ENCODE measurements around the gene DIABLO.

DNA sequence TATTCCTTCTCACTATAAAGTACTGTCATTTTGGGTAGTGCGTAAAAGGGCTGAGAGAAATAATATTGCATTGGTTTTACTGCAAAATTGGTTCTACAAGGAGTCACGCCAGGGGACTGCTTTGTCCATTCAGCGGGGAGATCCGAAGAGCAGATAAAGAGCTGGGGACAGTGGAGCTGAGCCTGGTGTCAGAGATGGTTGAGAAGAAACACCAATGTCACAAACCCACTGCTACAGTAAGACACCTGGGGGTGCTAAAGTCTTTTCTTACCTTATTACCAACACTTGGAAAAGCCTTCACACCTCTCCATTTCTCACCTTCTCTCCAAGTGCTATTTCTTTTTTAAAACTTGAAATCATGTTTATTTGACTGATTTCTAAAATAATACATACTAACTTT, 66.0 kb downstream of the DIABLO start:
- TF ChIP-seq, protein P1, sequence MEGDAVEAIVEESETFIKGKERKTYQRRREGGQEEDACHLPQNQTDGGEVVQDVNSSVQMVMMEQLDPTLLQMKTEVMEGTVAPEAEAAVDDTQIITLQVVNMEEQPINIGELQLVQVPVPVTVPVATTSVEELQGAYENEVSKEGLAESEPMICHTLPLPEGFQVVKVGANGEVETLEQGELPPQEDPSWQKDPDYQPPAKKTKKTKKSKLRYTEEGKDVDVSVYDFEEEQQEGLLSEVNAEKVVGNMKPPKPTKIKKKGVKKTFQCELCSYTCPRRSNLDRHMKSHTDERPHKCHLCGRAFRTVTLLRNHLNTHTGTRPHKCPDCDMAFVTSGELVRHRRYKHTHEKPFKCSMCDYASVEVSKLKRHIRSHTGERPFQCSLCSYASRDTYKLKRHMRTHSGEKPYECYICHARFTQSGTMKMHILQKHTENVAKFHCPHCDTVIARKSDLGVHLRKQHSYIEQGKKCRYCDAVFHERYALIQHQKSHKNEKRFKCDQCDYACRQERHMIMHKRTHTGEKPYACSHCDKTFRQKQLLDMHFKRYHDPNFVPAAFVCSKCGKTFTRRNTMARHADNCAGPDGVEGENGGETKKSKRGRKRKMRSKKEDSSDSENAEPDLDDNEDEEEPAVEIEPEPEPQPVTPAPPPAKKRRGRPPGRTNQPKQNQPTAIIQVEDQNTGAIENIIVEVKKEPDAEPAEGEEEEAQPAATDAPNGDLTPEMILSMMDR (IDR thresholded peaks at IDR 0.05) = no peak
- TF ChIP-seq, protein P2, sequence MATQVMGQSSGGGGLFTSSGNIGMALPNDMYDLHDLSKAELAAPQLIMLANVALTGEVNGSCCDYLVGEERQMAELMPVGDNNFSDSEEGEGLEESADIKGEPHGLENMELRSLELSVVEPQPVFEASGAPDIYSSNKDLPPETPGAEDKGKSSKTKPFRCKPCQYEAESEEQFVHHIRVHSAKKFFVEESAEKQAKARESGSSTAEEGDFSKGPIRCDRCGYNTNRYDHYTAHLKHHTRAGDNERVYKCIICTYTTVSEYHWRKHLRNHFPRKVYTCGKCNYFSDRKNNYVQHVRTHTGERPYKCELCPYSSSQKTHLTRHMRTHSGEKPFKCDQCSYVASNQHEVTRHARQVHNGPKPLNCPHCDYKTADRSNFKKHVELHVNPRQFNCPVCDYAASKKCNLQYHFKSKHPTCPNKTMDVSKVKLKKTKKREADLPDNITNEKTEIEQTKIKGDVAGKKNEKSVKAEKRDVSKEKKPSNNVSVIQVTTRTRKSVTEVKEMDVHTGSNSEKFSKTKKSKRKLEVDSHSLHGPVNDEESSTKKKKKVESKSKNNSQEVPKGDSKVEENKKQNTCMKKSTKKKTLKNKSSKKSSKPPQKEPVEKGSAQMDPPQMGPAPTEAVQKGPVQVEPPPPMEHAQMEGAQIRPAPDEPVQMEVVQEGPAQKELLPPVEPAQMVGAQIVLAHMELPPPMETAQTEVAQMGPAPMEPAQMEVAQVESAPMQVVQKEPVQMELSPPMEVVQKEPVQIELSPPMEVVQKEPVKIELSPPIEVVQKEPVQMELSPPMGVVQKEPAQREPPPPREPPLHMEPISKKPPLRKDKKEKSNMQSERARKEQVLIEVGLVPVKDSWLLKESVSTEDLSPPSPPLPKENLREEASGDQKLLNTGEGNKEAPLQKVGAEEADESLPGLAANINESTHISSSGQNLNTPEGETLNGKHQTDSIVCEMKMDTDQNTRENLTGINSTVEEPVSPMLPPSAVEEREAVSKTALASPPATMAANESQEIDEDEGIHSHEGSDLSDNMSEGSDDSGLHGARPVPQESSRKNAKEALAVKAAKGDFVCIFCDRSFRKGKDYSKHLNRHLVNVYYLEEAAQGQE (IDR thresholded peaks at IDR 0.05) = no peak
- TF ChIP-seq POLR2AphosphoS2 (conservative IDR thresholded peaks at IDR 0.05; ENCODE audit: low read length) (no peak), POLR2A (IDR thresholded peaks at IDR 0.05; ENCODE audit: low read length) (no peak), JUNB (IDR thresholded peaks at IDR 0.05) (no peak), ESRRA (IDR thresholded peaks at IDR 0.05; ENCODE audit: borderline replicate concordance, low read length) (no peak), SMC3 (IDR thresholded peaks at IDR 0.05) (no peak), BHLHE40 (IDR thresholded peaks at IDR 0.05; ENCODE audit: low read depth, low read length) (no peak), ZNF302 (CRISPR knock-in tag; IDR thresholded peaks at IDR 0.05) (no peak), GATA3 (IDR thresholded peaks at IDR 0.05; ENCODE audit: borderline replicate concordance) (no peak), CHD2 (IDR thresholded peaks at IDR 0.05; ENCODE audit: low read length, partially characterized antibody) (no peak), HOXA7 (CRISPR knock-in tag; IDR thresholded peaks at IDR 0.05) (no peak)

Measured in A549 (cell line).